IMR-90 (cell line): ENCODE measurements around the gene RPTOR. TPM values are rescaled to one million over a fixed set of nuclear protein-coding genes. Genes with fewer than 3 reads are reported as not detected.
A peak's percentile ranks its signal among the peaks of the same experiment; 100 is the strongest.

ENCODE experiments used
- ATAC-seq: fragments of 200-7000 bp; cut with Tn5 transposase; 2 replicates; pipeline ENCODE4 v1.9.1; 2020; ENCODE audit warnings: low read depth, mild to moderate bottlenecking, moderate library complexity
- BruUV-seq: library from RNA; stranded (reverse); fragments of 400-500 nt; replicated peaks from 2 replicates; lab custom pipeline; 2021; lab: Mats Ljungman, UMichigan
- CTCF ChIA-PET: fragments of 300-600 bp; formaldehyde crosslinking; extraction: SDS; loops from one replicate; lab custom pipeline; 2021; ENCODE audit warnings: antibody characterized with exemption; lab: Yijun Ruan, JAX
- POLR2A ChIA-PET: fragments of 300-600 bp; sonication (Branson Sonifier 250); formaldehyde crosslinking; loops from one replicate; lab custom pipeline; 2022; ENCODE audit warnings: antibody characterized with exemption; ENCODE audit not compliant: unreplicated experiment; lab: Charles Lee
- DNase-seq: peaks from one replicate; pipeline ENCODE4 v3.0.0; 2013
- H2AFZ ChIP-seq: replicated peaks from 2 replicates; pipeline ENCODE3; 2013; ENCODE audit warnings: low read length, mild to moderate bottlenecking; ENCODE audit not compliant: poor library complexity
- H2AK5ac ChIP-seq: 2 replicates; pipeline ENCODE4 v1.6.1; 2013; ENCODE audit warnings: low read depth, low read length, inconsistent platforms
- H2AK9ac ChIP-seq: replicated peaks from 2 replicates; pipeline ENCODE3; 2013; ENCODE audit warnings: mild to moderate bottlenecking, low read depth, low read length, moderate library complexity; ENCODE audit not compliant: poor library complexity
- H2BK120ac ChIP-seq: 2 replicates; pipeline ENCODE4 v1.6.1; 2013; ENCODE audit warnings: low read depth, low read length, inconsistent platforms
- H2BK15ac ChIP-seq: 3 replicates; pipeline ENCODE4 v1.6.1; 2013; ENCODE audit warnings: low read depth, low read length, inconsistent platforms
- H2BK20ac ChIP-seq: 2 replicates; pipeline ENCODE4 v1.6.1; 2013; ENCODE audit warnings: low read depth, mild to moderate bottlenecking, inconsistent platforms, low read length, moderate library complexity
- H2BK5ac ChIP-seq: 2 replicates; pipeline ENCODE4 v1.6.1; 2013; ENCODE audit warnings: mild to moderate bottlenecking, low read depth, low read length, inconsistent platforms; ENCODE audit not compliant: poor library complexity, severe bottlenecking
- H3K14ac ChIP-seq: replicated peaks from 2 replicates; pipeline ENCODE4 v1.6.1; 2013; ENCODE audit warnings: low read depth, low read length, inconsistent platforms
- H3K18ac ChIP-seq: 2 replicates; pipeline ENCODE4 v1.6.1; 2013; ENCODE audit warnings: low read depth, low read length, control low read depth
- H3K23ac ChIP-seq: 2 replicates; pipeline ENCODE4 v1.6.1; 2013; ENCODE audit warnings: low read depth, low read length, inconsistent platforms
- H3K27ac ChIP-seq: 2 replicates; pipeline ENCODE4 v1.5.1; 2013; ENCODE audit warnings: mild to moderate bottlenecking, control low read depth, low read length; ENCODE audit not compliant: insufficient read depth
- H3K27me3 ChIP-seq: 2 replicates; pipeline ENCODE4 v1.6.1; 2013; ENCODE audit warnings: low read length; ENCODE audit not compliant: control insufficient read depth, insufficient read depth
- H3K36me3 ChIP-seq: 2 replicates; pipeline ENCODE4 v1.6.1; 2013; ENCODE audit warnings: low read length, mixed read lengths; ENCODE audit not compliant: control insufficient read depth, insufficient read depth
- H3K4ac ChIP-seq: 2 replicates; pipeline ENCODE4 v1.6.1; 2013; ENCODE audit warnings: low read depth, low read length, inconsistent platforms
- H3K4me1 ChIP-seq: 2 replicates; pipeline ENCODE4 v1.6.1; 2013; ENCODE audit warnings: low read length, mixed read lengths; ENCODE audit not compliant: control insufficient read depth, insufficient read depth
- H3K4me2 ChIP-seq: 2 replicates; pipeline ENCODE4 v1.6.1; 2013; ENCODE audit warnings: low read depth, mild to moderate bottlenecking, control low read depth, low read length, moderate library complexity
- H3K4me3 ChIP-seq: 2 replicates; pipeline ENCODE4 v1.5.1; 2013; ENCODE audit warnings: low read depth, mild to moderate bottlenecking, control low read depth, low read length, moderate library complexity; ENCODE audit not compliant: insufficient read depth
- H3K56ac ChIP-seq: 2 replicates; pipeline ENCODE4 v1.6.1; 2013; ENCODE audit warnings: low read length, inconsistent platforms; ENCODE audit not compliant: insufficient read depth; ENCODE audit errors: extremely low read depth
- H3K79me1 ChIP-seq, 2 experiments: 2 replicates each; pipeline ENCODE4 v1.6.1; 2013; ENCODE audit warnings: low read length in 2 of 2, inconsistent platforms in 1 of 2, low read depth in 1 of 2
- H3K9ac ChIP-seq: 2 replicates; pipeline ENCODE4 v1.6.1; 2013; ENCODE audit warnings: low read depth, low read length, control low read depth
- H3K9me1 ChIP-seq: 2 replicates; pipeline ENCODE4 v1.6.1; 2013; ENCODE audit warnings: low read length, inconsistent platforms; ENCODE audit not compliant: insufficient read depth
- H3K9me3 ChIP-seq: 2 replicates; pipeline ENCODE4 v1.6.1; 2013; ENCODE audit warnings: low read length; ENCODE audit not compliant: control insufficient read depth, insufficient read depth
- H4K20me1 ChIP-seq: 2 replicates; pipeline ENCODE4 v1.6.1; 2013; ENCODE audit warnings: low read length, inconsistent platforms; ENCODE audit not compliant: insufficient read depth
- H4K5ac ChIP-seq: 2 replicates; pipeline ENCODE4 v1.6.1; 2013; ENCODE audit warnings: mild to moderate bottlenecking, low read depth, low read length, control low read depth
- H4K8ac ChIP-seq, 2 experiments: 2 replicates each; pipeline ENCODE4 v1.6.1; 2013; ENCODE audit warnings: low read depth in 2 of 2, low read length in 2 of 2, control low read depth in 1 of 2, inconsistent platforms in 1 of 2
- H4K91ac ChIP-seq: 2 replicates; pipeline ENCODE4 v1.6.1; 2013; ENCODE audit warnings: low read depth, low read length, inconsistent platforms; ENCODE audit not compliant: insufficient read depth
- BHLHE40 ChIP-seq: fragments of 150-350 bp; IDR thresholded peaks from 2 replicates; pipeline ENCODE4 v1.6.1; 2016; ENCODE audit warnings: mild to moderate bottlenecking, low read depth, low read length
- CEBPB ChIP-seq: IDR thresholded peaks from 2 replicates; pipeline ENCODE4 v1.6.1; 2012; ENCODE audit warnings: low read depth, low read length, improper control_type of control experiment
- CHD1 ChIP-seq: IDR thresholded peaks from 2 replicates; pipeline ENCODE4 v1.6.1; 2012; ENCODE audit warnings: low read depth, low read length, improper control_type of control experiment
- FOS ChIP-seq: fragments of 150-350 bp; IDR thresholded peaks from 2 replicates; pipeline ENCODE4 v1.6.1; 2016; ENCODE audit warnings: low read depth, low read length
- MAFK ChIP-seq: IDR thresholded peaks from 2 replicates; pipeline ENCODE4 v1.6.1; 2012; ENCODE audit warnings: low read depth, low read length, improper control_type of control experiment
- MAZ ChIP-seq: IDR thresholded peaks from 2 replicates; pipeline ENCODE4 v1.6.1; 2012; ENCODE audit warnings: low read depth, mild to moderate bottlenecking, low read length, improper control_type of control experiment, moderate library complexity, borderline replicate concordance
- MXI1 ChIP-seq: IDR thresholded peaks from 2 replicates; pipeline ENCODE4 v1.6.1; 2012; ENCODE audit warnings: low read depth, mild to moderate bottlenecking, low read length, moderate library complexity, borderline replicate concordance
- NFE2L2 ChIP-seq: fragments of 150-350 bp; IDR thresholded peaks from 2 replicates; pipeline ENCODE4 v1.6.1; 2016; ENCODE audit warnings: low read depth, mild to moderate bottlenecking, low read length
- POLR2A ChIP-seq: IDR thresholded peaks from 2 replicates; pipeline ENCODE4 v1.6.1; 2012; ENCODE audit warnings: mild to moderate bottlenecking, low read depth, low read length
- RAD21 ChIP-seq: IDR thresholded peaks from 2 replicates; pipeline ENCODE4 v1.6.1; 2012; ENCODE audit warnings: low read length, improper control_type of control experiment
- RCOR1 ChIP-seq: IDR thresholded peaks from 2 replicates; pipeline ENCODE4 v1.6.1; 2012; ENCODE audit warnings: mild to moderate bottlenecking, low read length, improper control_type of control experiment; ENCODE audit not compliant: insufficient replicate concordance
- RFX5 ChIP-seq: IDR thresholded peaks from 2 replicates; pipeline ENCODE4 v1.8.0; 2012; ENCODE audit warnings: low read depth, mild to moderate bottlenecking, low read length, moderate library complexity
- SMC3 ChIP-seq: fragments of 150-350 bp; IDR thresholded peaks from 2 replicates; pipeline ENCODE4 v1.6.1; 2016; ENCODE audit warnings: low read depth, mild to moderate bottlenecking, antibody characterized with exemption, low read length, moderate library complexity
- WGBS, 2 experiments: methylation state at CpG; one replicate each; pipeline versions ENCODE4 v1.1.5 to v1.1.7; 2013; ENCODE audit warnings: missing lambda C conversion rate in 2 of 2; ENCODE audit not compliant: insufficient read length in 1 of 2; ENCODE audit errors: extremely low coverage in 2 of 2; 5-methylcytosine and 5-hydroxymethylcytosine counted together
- dilution Hi-C: fragments of 300-500 bp; cut with HindIII; formaldehyde crosslinking; loops from one replicate; pipeline ENCODE4 v1.14.3; 2018; ENCODE audit warnings: low sequenced_read_pairs; ENCODE audit not compliant: unreplicated experiment
- in situ Hi-C: fragments of 300-500 bp; cut with MboI; formaldehyde crosslinking; loops from 3 replicates; pipeline ENCODE4 v1.14.3; 2019; ENCODE audit warnings: low sequenced_read_pairs, inconsistent platforms, mixed read lengths
- intact Hi-C: fragments of 100-400 bp; cut with micrococcal nuclease; formaldehyde crosslinking; loops from 2 replicates; pipeline ENCODE4 v1.10.0; 2022
- polyA plus RNA-seq, 3 experiments: library from polyadenylated mRNA; depleted of rRNA; stranded (reverse); fragments of >200 nt; gene quantifications; 2 replicates each; pipeline ENCODE4 v1.2.3, GENCODE V29; 2012; ENCODE audit warnings: low replicate concordance in 1 of 3
- total RNA-seq: library from RNA; depleted of rRNA; stranded (reverse); fragments of >200 nt; gene quantifications from 2 replicates; pipeline ENCODE4 v1.2.3, GENCODE V29; 2012
- TF ChIP-seq, protein P1 (sequence below): conservative IDR thresholded peaks from 2 replicates; pipeline ENCODE4 v1.5.1; 2012; ENCODE audit warnings: mild to moderate bottlenecking, low read depth, low read length, improper control_type of control experiment
- TF ChIP-seq, protein P2 (sequence below): fragments of 150-350 bp; IDR thresholded peaks from 2 replicates; pipeline ENCODE4 v1.6.1; 2017; ENCODE audit warnings: mild to moderate bottlenecking, antibody characterized with exemption, low read length, low read depth
- TF ChIP-seq, protein P3 (sequence below): fragments of 150-350 bp; IDR thresholded peaks from 2 replicates; pipeline ENCODE4 v1.6.1; 2016; ENCODE audit warnings: low read depth, mild to moderate bottlenecking, low read length, moderate library complexity, borderline replicate concordance

Gene RPTOR
- total and polyA plus RNA-seq, 2 of the 4 experiments (the other 2 are of a cell fraction), result 10.8 to 14.7 TPM

DNA sequence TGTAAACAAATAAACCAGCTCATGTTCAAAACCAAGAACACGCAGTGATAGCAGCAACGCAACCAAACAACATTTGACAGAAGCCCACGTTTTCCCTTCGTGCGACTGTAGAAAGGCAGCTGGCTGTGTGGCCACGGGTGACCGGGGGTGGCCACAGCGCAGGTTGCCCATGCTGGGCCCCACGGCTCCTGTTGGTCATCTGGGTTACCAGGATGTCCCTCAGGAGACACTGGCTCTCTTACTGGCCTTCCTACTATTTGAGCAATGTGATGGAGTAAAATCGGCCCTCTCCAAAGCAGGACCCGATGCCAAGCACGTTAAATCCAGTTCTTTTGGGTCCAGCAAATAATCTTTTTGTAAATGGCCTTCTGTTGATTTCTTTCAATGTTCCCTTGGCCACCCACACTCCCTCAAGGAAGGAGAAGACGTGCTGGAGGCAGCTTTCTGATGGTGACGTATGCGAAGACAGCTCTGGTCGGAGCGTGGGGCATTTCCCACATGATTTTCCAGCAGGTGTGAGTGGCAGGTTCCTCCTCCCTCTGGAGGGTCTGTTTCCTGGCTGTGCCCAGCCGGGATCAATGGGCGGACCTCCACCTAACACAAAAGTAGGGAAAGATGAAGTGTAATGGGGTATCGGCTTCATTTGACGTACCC lies 303.9 kb downstream of the RPTOR start:
- TF ChIP-seq, protein P1, sequence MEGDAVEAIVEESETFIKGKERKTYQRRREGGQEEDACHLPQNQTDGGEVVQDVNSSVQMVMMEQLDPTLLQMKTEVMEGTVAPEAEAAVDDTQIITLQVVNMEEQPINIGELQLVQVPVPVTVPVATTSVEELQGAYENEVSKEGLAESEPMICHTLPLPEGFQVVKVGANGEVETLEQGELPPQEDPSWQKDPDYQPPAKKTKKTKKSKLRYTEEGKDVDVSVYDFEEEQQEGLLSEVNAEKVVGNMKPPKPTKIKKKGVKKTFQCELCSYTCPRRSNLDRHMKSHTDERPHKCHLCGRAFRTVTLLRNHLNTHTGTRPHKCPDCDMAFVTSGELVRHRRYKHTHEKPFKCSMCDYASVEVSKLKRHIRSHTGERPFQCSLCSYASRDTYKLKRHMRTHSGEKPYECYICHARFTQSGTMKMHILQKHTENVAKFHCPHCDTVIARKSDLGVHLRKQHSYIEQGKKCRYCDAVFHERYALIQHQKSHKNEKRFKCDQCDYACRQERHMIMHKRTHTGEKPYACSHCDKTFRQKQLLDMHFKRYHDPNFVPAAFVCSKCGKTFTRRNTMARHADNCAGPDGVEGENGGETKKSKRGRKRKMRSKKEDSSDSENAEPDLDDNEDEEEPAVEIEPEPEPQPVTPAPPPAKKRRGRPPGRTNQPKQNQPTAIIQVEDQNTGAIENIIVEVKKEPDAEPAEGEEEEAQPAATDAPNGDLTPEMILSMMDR, result no peak
- TF ChIP-seq MXI1 (no peak), POLR2A (no peak), MAZ (no peak), RFX5 (no peak), BHLHE40 (no peak), CHD1 (no peak), RCOR1 (no peak), SMC3 (no peak), MAFK (no peak), RAD21 (no peak), FOS (no peak), NFE2L2 (no peak), CEBPB (no peak)
- TF ChIP-seq, protein P2, sequence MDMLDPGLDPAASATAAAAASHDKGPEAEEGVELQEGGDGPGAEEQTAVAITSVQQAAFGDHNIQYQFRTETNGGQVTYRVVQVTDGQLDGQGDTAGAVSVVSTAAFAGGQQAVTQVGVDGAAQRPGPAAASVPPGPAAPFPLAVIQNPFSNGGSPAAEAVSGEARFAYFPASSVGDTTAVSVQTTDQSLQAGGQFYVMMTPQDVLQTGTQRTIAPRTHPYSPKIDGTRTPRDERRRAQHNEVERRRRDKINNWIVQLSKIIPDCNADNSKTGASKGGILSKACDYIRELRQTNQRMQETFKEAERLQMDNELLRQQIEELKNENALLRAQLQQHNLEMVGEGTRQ, result no peak
- TF ChIP-seq, protein P3, sequence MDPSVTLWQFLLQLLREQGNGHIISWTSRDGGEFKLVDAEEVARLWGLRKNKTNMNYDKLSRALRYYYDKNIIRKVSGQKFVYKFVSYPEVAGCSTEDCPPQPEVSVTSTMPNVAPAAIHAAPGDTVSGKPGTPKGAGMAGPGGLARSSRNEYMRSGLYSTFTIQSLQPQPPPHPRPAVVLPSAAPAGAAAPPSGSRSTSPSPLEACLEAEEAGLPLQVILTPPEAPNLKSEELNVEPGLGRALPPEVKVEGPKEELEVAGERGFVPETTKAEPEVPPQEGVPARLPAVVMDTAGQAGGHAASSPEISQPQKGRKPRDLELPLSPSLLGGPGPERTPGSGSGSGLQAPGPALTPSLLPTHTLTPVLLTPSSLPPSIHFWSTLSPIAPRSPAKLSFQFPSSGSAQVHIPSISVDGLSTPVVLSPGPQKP, result no peak
- H4K91ac ChIP-seq, result no peak overlapping the region
- dilution Hi-C loops (no loop called here), in situ Hi-C loops (no loop called here), intact Hi-C loops (no loop called here)
- H3K4me2 ChIP-seq, result no peak overlapping the region
- H2BK15ac ChIP-seq, result no peak overlapping the region
- no peak overlapping the region; the same call in 1 of the 2 replicates for H2BK120ac ChIP-seq
- H4K5ac ChIP-seq, result no peak overlapping the region
- H3K4me1 ChIP-seq, result peaks cover 10% of the 10 kb centered on the region
- DNase-seq (no peak), ATAC-seq (no peak)
- H3K27me3 ChIP-seq, result no peaks in the 10 kb centered on the region
- H3K18ac ChIP-seq, result no peak overlapping the region
- H3K4me3 ChIP-seq, result no peak overlapping the region
- no peak overlapping the region for H3K23ac ChIP-seq
- H2AK9ac ChIP-seq, result no peak overlapping the region
- H2AK5ac ChIP-seq, result 0 out of 2 replicates have a peak overlapping the region, but pooled peaks have one; percentile 28
- no peaks in the 10 kb centered on the region for H4K20me1 ChIP-seq
- no peak overlapping the region for H3K27ac ChIP-seq
- H3K4ac ChIP-seq, result no peak overlapping the region
- CTCF ChIA-PET, result no interaction called here
- peaks cover 20% of the 10 kb centered on the region for H3K9me1 ChIP-seq
- 100% methylated on average over 1 of the region's 21 CpGs; no CpG with 5 or more reads in 1 of the 2 experiments for WGBS, 2 experiments
- no peak overlapping the region for H3K14ac ChIP-seq
- H3K79me1 ChIP-seq, result peaks cover 7 to 21% of the 10 kb centered on the region in 2 experiments; a peak in 3 of 4 replicates
- H3K56ac ChIP-seq, result no peak overlapping the region
- peaks cover 19% of the 10 kb centered on the region for H3K36me3 ChIP-seq
- no TSS peak for BruUV-seq
- POLR2A ChIA-PET, result no interaction called here
- no peak overlapping the region for H3K9ac ChIP-seq
- no peak overlapping the region for H4K8ac ChIP-seq
- H2AFZ ChIP-seq, result no peak overlapping the region
- no peaks in the 10 kb centered on the region for H3K9me3 ChIP-seq
- no peak overlapping the region for H2BK5ac ChIP-seq
- H2BK20ac ChIP-seq, result no peak overlapping the region
